RWPE2 (cell line): ENCODE measurements around the gene PBRM1.
A peak's percentile ranks its signal among the peaks of the same experiment; 100 is the strongest.

ENCODE experiments used
- ATAC-seq: fragments of 200-7000 bp; cut with Tn5 transposase; 3 replicates; pipeline ENCODE4 v1.9.1; 2021; ENCODE audit warnings: low read depth
- DNase-seq: peaks from one replicate; pipeline ENCODE4 v3.0.0-alpha.2; 2020; ENCODE audit warnings: low spot score
- H3K27ac ChIP-seq: fragments of 450-650 bp; 2 replicates; pipeline ENCODE4 v1.5.1; 2017; ENCODE audit warnings: mild to moderate bottlenecking; ENCODE audit not compliant: poor library complexity, severe bottlenecking
- H3K27me3 ChIP-seq: fragments of 250-450 bp; sonication (Bioruptor Pico); 2 replicates; pipeline ENCODE4 v1.5.1; 2021; ENCODE audit warnings: mild to moderate bottlenecking, moderate library complexity; ENCODE audit not compliant: insufficient read depth, poor library complexity, severe bottlenecking
- H3K36me3 ChIP-seq: fragments of 250-450 bp; sonication (Bioruptor Pico); 2 replicates; pipeline ENCODE4 v1.5.1; 2020; ENCODE audit warnings: low read depth, mild to moderate bottlenecking, moderate library complexity
- H3K4me1 ChIP-seq: fragments of 250-450 bp; sonication (Bioruptor Pico); 2 replicates; pipeline ENCODE4 v1.5.1; 2021; ENCODE audit warnings: mild to moderate bottlenecking, moderate library complexity; ENCODE audit not compliant: insufficient read depth, poor library complexity, severe bottlenecking
- H3K4me3 ChIP-seq: fragments of 250-450 bp; sonication (Bioruptor Pico); 2 replicates; pipeline ENCODE4 v1.5.1; 2021; ENCODE audit warnings: mild to moderate bottlenecking, moderate library complexity; ENCODE audit not compliant: severe bottlenecking
- H3K9me3 ChIP-seq: fragments of 250-450 bp; sonication (Bioruptor Pico); 2 replicates; pipeline ENCODE4 v1.5.1; 2021; ENCODE audit warnings: mild to moderate bottlenecking, moderate library complexity; ENCODE audit not compliant: severe bottlenecking
- TF ChIP-seq, protein P1 (sequence below): fragments of 450-650 bp; IDR thresholded peaks from one replicate; pipeline ENCODE4 v1.5.1; 2017; ENCODE audit warnings: mild to moderate bottlenecking, moderate library complexity; ENCODE audit not compliant: poor library complexity, severe bottlenecking

Gene PBRM1

DNA sequence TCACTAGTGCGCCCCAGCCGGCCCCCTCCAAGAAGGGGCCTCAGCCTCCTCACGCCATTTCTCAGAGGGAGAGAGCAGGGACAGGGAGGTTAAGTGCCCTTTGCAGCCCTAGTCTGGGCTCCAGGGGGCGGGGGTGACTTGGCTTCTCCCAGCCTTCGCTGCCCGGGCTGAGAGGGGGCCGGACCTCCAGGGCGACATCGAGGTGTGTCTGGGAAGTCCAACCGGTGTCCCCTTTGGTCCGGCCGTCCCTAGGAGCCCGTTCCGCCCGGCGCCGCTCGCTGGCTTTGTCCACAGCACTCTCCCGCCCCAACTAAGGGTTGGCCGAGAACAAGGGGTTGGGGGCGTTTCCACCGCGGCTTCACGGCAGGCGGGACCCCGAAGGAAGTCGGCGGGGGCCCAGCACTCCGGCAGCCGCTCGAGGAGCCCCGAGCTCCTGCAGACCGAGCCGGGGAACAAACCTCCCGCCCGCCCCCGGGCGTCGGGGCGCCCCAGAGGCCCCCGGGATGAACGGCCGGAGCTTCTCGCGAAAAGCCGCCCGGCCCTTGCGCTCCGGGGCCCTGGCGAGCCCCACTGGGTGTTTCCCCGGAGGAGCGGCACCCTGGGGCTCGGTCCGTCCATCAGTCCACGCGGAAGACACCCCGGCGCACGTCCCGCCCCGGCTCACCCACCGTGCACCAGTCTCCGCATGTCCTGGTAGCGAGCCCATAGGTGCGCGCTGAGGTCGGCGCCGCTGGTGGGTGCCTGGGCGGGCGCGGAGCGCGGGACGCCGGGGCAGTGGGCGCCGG, 152.7 kb downstream of the PBRM1 start:
- DNase-seq (peak; percentile 61), ATAC-seq (no peak)
- H3K9me3 ChIP-seq = no peaks in the 10 kb centered on the region
- TF ChIP-seq, protein P1, sequence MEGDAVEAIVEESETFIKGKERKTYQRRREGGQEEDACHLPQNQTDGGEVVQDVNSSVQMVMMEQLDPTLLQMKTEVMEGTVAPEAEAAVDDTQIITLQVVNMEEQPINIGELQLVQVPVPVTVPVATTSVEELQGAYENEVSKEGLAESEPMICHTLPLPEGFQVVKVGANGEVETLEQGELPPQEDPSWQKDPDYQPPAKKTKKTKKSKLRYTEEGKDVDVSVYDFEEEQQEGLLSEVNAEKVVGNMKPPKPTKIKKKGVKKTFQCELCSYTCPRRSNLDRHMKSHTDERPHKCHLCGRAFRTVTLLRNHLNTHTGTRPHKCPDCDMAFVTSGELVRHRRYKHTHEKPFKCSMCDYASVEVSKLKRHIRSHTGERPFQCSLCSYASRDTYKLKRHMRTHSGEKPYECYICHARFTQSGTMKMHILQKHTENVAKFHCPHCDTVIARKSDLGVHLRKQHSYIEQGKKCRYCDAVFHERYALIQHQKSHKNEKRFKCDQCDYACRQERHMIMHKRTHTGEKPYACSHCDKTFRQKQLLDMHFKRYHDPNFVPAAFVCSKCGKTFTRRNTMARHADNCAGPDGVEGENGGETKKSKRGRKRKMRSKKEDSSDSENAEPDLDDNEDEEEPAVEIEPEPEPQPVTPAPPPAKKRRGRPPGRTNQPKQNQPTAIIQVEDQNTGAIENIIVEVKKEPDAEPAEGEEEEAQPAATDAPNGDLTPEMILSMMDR = no peak
- H3K27ac ChIP-seq = peak overlapping the region; percentile 73
- no peaks in the 10 kb centered on the region for H3K27me3 ChIP-seq
- peaks cover 8% of the 10 kb centered on the region for H3K36me3 ChIP-seq
- peaks cover 11% of the 10 kb centered on the region for H3K4me1 ChIP-seq
- H3K4me3 ChIP-seq = peak overlapping the region; percentile 88

DNA sequence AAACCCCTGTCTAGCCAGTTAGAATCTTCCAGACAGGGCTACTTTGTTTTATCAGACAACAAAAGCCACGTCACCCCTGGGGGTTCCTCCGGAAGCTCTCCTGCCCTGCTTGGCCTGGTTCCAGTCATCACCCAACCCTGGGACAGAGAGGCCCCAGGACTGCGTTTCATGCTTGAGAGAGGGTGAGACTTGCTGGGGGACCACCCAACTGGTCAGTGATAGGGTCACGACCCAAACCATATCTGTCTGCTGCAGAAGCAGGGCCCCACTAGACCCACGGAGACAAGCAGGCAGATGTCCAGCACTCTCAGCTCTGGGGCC, 153.2 kb downstream of the PBRM1 start:
- peak overlapping the region; percentile 73 for H3K27ac ChIP-seq
- H3K9me3 ChIP-seq = no peaks in the 10 kb centered on the region
- peak; percentile 65 for DNase-seq
- TF ChIP-seq, protein P1 = no peak
- no peak for ATAC-seq
- peaks cover 5% of the 10 kb centered on the region for H3K4me1 ChIP-seq
- H3K27me3 ChIP-seq = no peaks in the 10 kb centered on the region
- H3K36me3 ChIP-seq = peaks cover 13% of the 10 kb centered on the region
- peak overlapping the region; percentile 88 for H3K4me3 ChIP-seq

DNA sequence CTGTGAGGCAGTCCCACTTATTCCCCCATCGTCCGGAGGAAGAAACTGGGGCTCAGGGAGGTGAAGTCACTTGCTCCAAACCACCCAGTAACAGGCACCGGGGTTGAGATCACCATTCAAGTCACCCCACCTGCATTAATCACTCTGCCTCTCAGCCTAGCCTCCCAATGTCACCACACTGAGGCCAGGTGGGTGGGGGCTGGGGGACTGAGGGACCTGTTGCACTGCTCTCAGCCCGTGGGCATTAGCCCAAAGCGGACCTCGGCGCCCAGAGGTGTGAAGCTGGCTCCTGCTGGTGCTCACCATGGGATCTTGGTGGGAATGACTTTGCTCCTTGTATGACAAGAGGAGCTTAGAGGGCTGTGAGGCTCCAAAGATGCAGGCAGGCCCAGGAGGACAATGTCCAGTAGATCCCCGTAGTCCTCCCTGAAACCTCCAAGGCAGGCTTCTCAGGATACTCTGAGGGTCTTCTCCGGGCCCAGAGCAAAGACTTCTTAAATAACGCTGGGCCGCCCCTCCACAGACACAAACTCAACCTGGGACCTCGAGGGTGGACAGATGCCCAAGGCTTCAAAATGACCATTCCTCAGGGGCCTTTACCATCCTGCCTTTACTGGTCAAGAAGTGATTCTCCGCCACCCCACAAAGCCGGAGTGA, 153.7 kb downstream of the PBRM1 start:
- DNase-seq (peak; percentile 66), ATAC-seq (no peak)
- peaks cover 7% of the 10 kb centered on the region for H3K4me1 ChIP-seq
- H3K4me3 ChIP-seq = peak overlapping the region; percentile 88
- no peaks in the 10 kb centered on the region for H3K9me3 ChIP-seq
- H3K36me3 ChIP-seq = peaks cover 18% of the 10 kb centered on the region
- peak overlapping the region; percentile 73 for H3K27ac ChIP-seq
- TF ChIP-seq, protein P1 = no peak
- no peaks in the 10 kb centered on the region for H3K27me3 ChIP-seq

DNA sequence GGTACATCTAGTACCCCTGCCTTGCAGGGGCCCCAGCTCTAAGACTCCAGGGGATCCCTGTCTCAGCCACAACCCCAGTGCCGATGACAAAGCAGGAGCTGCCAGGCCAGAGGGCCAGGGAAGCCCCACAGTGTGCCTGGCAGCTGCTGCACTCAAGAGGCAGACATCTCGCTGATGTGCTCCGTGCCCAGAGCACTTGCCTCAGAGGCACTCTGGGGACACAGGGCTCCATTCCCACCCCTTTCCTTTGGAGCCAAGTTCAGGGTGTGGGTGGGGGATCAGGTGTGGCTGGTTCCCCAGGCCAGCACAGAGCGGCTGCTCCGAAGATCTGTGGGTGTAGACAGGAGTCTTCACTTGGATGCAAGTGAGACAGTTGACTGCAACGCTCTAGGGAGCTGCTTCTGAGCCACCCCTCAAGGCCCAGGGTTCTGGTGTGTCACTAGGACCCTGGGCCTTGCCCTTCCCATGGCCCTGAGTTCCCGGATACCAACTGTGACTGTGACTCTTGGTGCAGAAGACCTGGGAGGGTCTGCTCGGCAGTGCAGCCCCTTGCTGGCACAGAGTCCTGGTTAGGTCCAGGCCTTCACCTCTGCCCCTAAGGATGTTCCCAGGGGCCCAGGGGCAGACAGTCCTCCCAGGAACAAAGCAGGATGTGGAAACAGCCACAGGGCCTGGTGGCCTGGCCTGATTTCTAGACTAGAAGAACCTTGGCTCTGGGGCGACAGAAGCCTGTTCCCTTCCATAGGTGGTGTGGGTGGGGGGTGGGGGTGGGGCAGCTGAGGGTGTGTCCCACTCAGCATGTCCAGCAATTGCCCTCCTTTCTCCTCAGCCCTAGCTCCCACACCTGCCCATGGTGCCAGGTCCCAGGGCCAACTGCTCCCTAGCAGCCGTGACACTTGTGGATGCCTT, 154.5 kb downstream of the PBRM1 start:
- peak overlapping the region; percentile 73 for H3K27ac ChIP-seq
- H3K4me3 ChIP-seq = no peak overlapping the region
- no peaks in the 10 kb centered on the region for H3K9me3 ChIP-seq
- H3K36me3 ChIP-seq = peaks cover 24% of the 10 kb centered on the region
- H3K27me3 ChIP-seq = no peaks in the 10 kb centered on the region
- DNase-seq (no peak), ATAC-seq (no peak)
- TF ChIP-seq, protein P1 = no peak
- peaks cover 12% of the 10 kb centered on the region for H3K4me1 ChIP-seq
